ENCODE results near the gene MARVELD1. TPM values are rescaled to one million over a fixed set of nuclear protein-coding genes. Genes with fewer than 3 reads are reported as not detected.

Gene MARVELD1
- total and polyA plus RNA-seq, 2 of the 8 experiments (the other 6 are each of a cell fraction or from before 2014, with no cell fraction given) = 28.1 to 37.3 TPM

DNA sequence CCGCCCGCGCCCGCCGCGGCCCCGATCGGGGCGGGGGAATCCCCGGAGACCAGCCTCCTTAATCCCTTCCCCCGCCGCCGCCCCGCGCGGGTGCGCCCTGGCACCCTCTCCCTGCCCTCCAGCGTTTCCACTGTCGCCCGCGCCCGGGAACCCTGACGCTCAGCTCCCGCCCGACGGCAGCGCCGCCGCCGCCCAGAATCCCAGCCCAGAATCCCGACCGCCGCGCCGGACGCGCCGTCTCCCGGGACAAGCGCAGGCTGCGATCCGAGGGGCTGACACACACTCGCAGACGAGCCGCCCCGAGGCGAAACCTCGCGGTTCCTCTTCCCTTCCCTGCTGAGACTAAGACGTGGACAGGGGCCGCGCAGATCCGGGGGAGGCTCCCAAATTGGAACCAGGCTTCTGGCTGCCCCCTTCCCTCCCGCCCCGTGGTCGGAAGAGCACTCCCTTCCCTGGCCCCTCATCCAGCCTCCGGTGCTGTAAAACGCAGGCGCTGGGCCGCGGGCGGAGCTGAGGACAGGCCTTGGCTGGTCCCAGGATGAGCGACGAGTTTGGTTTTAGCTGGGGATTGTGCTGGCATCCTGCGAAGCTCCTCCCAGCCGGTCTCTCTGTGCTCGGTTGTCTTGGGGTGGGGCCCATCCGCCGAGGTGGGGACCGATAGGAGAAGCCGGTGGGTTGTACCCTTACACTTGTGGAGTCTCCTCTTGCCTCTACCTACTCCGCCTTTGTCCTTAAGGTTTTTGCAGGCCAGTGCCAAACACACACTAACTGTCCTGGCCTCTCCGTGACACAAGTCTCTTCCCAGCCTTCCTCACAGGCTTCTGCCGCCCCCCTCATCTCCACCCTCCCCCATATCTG, 1.1 kb downstream of the MARVELD1 start (continued):
- TF ChIP-seq TBP (IDR thresholded peaks at IDR 0.05; ENCODE audit: low read depth, low read length) = peak; percentile 44
- no peak for TF ChIP-seq RFX5 (IDR thresholded peaks at IDR 0.05; ENCODE audit: borderline replicate concordance, low read depth, low read length)
- TF ChIP-seq ZNF274 (IDR thresholded peaks at IDR 0.05; ENCODE audit: borderline replicate concordance, extremely low read depth, low read length) = no peak
- no peak for TF ChIP-seq SRF (IDR thresholded peaks at IDR 0.05; ENCODE audit: low read depth, low read length)
- no peak for TF ChIP-seq TEAD4 (IDR thresholded peaks at IDR 0.05; ENCODE audit: low read depth, low read length)
- no peak for TF ChIP-seq BRCA1 (IDR thresholded peaks at IDR 0.05; ENCODE audit: low read depth, low read length)
- no peak for TF ChIP-seq SIX5 (IDR thresholded peaks at IDR 0.05; ENCODE audit: low read depth, low read length)
- TF ChIP-seq JUN (IDR thresholded peaks at IDR 0.05; ENCODE audit: low read depth, low read length) = no peak
- TF ChIP-seq FOSL1 (IDR thresholded peaks at IDR 0.05; ENCODE audit: insufficient read depth, low read depth, low read length) = no peak
- TF ChIP-seq KDM4A (IDR thresholded peaks at IDR 0.05; ENCODE audit: low read depth, low read length, severe bottlenecking) = peak; percentile 64
- TF ChIP-seq ASH2L (IDR thresholded peaks at IDR 0.05; ENCODE audit: low read length) = peak; percentile 82
- peak; percentile 53; the same call in 1 of the 2 replicates for TF ChIP-seq TAF1 (IDR thresholded peaks at IDR 0.05; ENCODE audit: low read depth, low read length)
- TF ChIP-seq CHD2 (IDR thresholded peaks at IDR 0.05; ENCODE audit: low read length) = no peak
- TF ChIP-seq, protein P1, sequence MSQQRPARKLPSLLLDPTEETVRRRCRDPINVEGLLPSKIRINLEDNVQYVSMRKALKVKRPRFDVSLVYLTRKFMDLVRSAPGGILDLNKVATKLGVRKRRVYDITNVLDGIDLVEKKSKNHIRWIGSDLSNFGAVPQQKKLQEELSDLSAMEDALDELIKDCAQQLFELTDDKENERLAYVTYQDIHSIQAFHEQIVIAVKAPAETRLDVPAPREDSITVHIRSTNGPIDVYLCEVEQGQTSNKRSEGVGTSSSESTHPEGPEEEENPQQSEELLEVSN (IDR thresholded peaks at IDR 0.05) = no peak
- TF ChIP-seq RBBP5 (IDR thresholded peaks at IDR 0.05; ENCODE audit: borderline replicate concordance, low read depth, low read length) = no peak; the same call in none of the 2 replicates
- TF ChIP-seq JUND (IDR thresholded peaks at IDR 0.05; ENCODE audit: low read length) = no peak
- TF ChIP-seq, protein P2, sequence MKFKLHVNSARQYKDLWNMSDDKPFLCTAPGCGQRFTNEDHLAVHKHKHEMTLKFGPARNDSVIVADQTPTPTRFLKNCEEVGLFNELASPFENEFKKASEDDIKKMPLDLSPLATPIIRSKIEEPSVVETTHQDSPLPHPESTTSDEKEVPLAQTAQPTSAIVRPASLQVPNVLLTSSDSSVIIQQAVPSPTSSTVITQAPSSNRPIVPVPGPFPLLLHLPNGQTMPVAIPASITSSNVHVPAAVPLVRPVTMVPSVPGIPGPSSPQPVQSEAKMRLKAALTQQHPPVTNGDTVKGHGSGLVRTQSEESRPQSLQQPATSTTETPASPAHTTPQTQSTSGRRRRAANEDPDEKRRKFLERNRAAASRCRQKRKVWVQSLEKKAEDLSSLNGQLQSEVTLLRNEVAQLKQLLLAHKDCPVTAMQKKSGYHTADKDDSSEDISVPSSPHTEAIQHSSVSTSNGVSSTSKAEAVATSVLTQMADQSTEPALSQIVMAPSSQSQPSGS (IDR thresholded peaks at IDR 0.05; ENCODE audit: low read length) = no peak
- no peak for TF ChIP-seq SUZ12 (IDR thresholded peaks at IDR 0.05; ENCODE audit: low read length)
